Activated T-helper 1 cell treated with anti-CD3 and anti-CD28 coated beads, Interleukin-12 subunit alpha, Interleukin-12 subunit beta, Interleukin-2, Interleukin-4 antibody, amounts not matched to agents 30 ng/mL and 10 ng/mL and 1 ng/mL, durations not matched to agents 14 hours and 24 hours and 36 hours (primary cell): ENCODE measurements around the gene CHD1L. TPM values are rescaled to one million over a fixed set of nuclear protein-coding genes. Genes with fewer than 3 reads are reported as not detected.
"Not testable (repeated sequence)": the region's sequence is repeated elsewhere in the genome, so short reads cannot be mapped to it uniquely, and the experiment has no call there.

Experiments used
- DNase-seq: peaks from one replicate; pipeline ENCODE4 v3.0.0; 2021; ENCODE audit warnings: low spot score
- H3K27ac Mint-ChIP-seq: one replicate; pipeline ENCODE4 v1.8.0; 2021; ENCODE audit warnings: mild to moderate bottlenecking, mixed read lengths
- H3K27me3 Mint-ChIP-seq: one replicate; pipeline ENCODE4 v1.8.0; 2022; ENCODE audit warnings: mild to moderate bottlenecking, moderate library complexity, mixed read lengths; ENCODE audit not compliant: insufficient read depth
- H3K36me3 Mint-ChIP-seq: one replicate; pipeline ENCODE4 v1.8.0; 2021; ENCODE audit warnings: low read depth, mixed read lengths
- H3K4me1 Mint-ChIP-seq: one replicate; pipeline ENCODE4 v1.8.0; 2021; ENCODE audit warnings: low read depth, mixed read lengths
- H3K4me3 Mint-ChIP-seq: one replicate; pipeline ENCODE4 v1.8.0; 2021; ENCODE audit warnings: mild to moderate bottlenecking, moderate library complexity, mixed read lengths
- H3K9me3 Mint-ChIP-seq: one replicate; pipeline ENCODE4 v1.8.0; 2021; ENCODE audit warnings: mixed read lengths
- intact Hi-C: fragments of 100-400 bp; cut with micrococcal nuclease; formaldehyde crosslinking; loops from one replicate; pipeline ENCODE4 v1.15.1; 2024
- total RNA-seq: library from RNA; stranded (reverse); gene quantifications from 2 replicates; pipeline ENCODE4 v1.2.3, GENCODE V29; 2022

CHD1L gene
- total RNA-seq, 1 donor from 2014 or later: 75.1 TPM

- Mint-ChIP-seq H3K36me3 (no peaks in the 10 kb centered on the region), H3K9me3 (no peaks in the 10 kb centered on the region), H3K27me3 (peaks cover 3% of the 10 kb centered on the region), H3K4me1 (peaks cover 5% of the 10 kb centered on the region), H3K27ac (no peak overlapping the region), H3K4me3 (no peak overlapping the region)
- no peak for DNase-seq
- intact Hi-C loops: no loop called here
Observed at GRCh38 chr1:147238053-147238902, 4.2 kb upstream of the CHD1L start.

- DNase-seq: no peak
- no peaks in the 10 kb centered on the region for H3K9me3 Mint-ChIP-seq
- peaks cover 10% of the 10 kb centered on the region for H3K4me1 Mint-ChIP-seq
- intact Hi-C loops: no loop called here
- H3K4me3 Mint-ChIP-seq: no peak overlapping the region
- peaks cover 4% of the 10 kb centered on the region for H3K36me3 Mint-ChIP-seq
- no peak overlapping the region for H3K27ac Mint-ChIP-seq
- peaks cover 3% of the 10 kb centered on the region for H3K27me3 Mint-ChIP-seq
Observed at GRCh38 chr1:147238925-147239820, 3.3 kb upstream of the CHD1L start.

DNA sequence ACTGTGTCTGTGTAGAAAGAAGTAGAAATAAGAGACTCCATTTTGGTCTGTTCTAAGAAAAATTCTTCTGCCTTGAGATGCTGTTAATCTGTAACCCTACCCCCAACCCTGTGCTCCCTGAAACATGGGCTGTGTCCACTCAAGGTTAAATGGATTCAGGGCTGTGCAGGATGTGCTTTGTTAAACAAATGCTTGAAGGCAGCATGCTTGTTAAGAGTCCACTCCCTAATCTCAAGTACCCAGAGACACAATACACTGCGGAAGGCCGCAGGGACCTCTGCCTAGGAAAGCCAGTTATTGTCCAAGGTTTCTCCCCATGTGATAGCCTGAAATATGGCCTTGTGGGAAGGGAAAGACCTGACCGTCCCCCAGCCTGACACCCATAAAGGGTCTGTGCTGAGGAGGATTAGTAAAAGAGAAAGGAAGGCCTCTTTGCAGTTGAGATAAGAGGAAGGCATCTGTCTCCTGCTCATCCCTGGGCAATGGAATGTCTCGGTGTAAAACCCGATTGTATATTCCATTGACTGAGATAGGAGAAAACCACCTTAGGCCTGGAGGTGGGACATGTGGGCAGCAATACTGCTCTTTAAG is 2.3 kb upstream of the CHD1L start:
- peaks cover 19% of the 10 kb centered on the region for H3K4me1 Mint-ChIP-seq
- H3K9me3 Mint-ChIP-seq, H3K27me3 Mint-ChIP-seq, DNase-seq, H3K27ac Mint-ChIP-seq, H3K4me3 Mint-ChIP-seq, H3K36me3 Mint-ChIP-seq: not testable (repeated sequence)
- intact Hi-C loops: loop anchor here (10.0 kb wide), 2 partner anchors 305 to 1095 kb away; partner anchors contain the start of gene BCL9

- DNase-seq: no peak
- intact Hi-C loops: loop anchor here (1.0 to 10.0 kb wide), 3 partner anchors 70 to 1093 kb away; partner anchors contain the start of genes BCL9 and PRKAB2
- peak overlapping the region; percentile 94 for H3K27ac Mint-ChIP-seq
- H3K4me3 Mint-ChIP-seq: peak overlapping the region; percentile 91
- H3K36me3 Mint-ChIP-seq: peaks cover 12% of the 10 kb centered on the region
- H3K4me1 Mint-ChIP-seq: peaks cover 37% of the 10 kb centered on the region
- H3K9me3 Mint-ChIP-seq: no peaks in the 10 kb centered on the region
- H3K27me3 Mint-ChIP-seq: no peaks in the 10 kb centered on the region
Observed at GRCh38 chr1:147241934-147242448, 493 bp upstream of the CHD1L start.

GRCh38 chr1:147243228-147243685 is 773 bp downstream of the CHD1L start:
- H3K27ac Mint-ChIP-seq: peak overlapping the region; percentile 77
- peaks cover 47% of the 10 kb centered on the region for H3K4me1 Mint-ChIP-seq
- peak; percentile 15 for DNase-seq
- peak overlapping the region; percentile 95 for H3K4me3 Mint-ChIP-seq
- H3K36me3 Mint-ChIP-seq: peaks cover 12% of the 10 kb centered on the region
- intact Hi-C loops: loop anchor here (1.0 to 10.0 kb wide), 3 partner anchors 159 to 1092 kb away; partner anchors contain the start of gene BCL9
- no peaks in the 10 kb centered on the region for H3K9me3 Mint-ChIP-seq
- H3K27me3 Mint-ChIP-seq: no peaks in the 10 kb centered on the region

- H3K9me3 Mint-ChIP-seq: no peaks in the 10 kb centered on the region
- H3K36me3 Mint-ChIP-seq: peaks cover 12% of the 10 kb centered on the region
- H3K4me3 Mint-ChIP-seq: peak overlapping the region; percentile 95
- H3K4me1 Mint-ChIP-seq: peaks cover 51% of the 10 kb centered on the region
- no peak overlapping the region for H3K27ac Mint-ChIP-seq
- H3K27me3 Mint-ChIP-seq: no peaks in the 10 kb centered on the region
- DNase-seq: no peak
- intact Hi-C loops: loop anchor here (1.0 to 10.0 kb wide), 3 partner anchors 160 to 1091 kb away; partner anchors contain the start of gene BCL9
Observed at GRCh38 chr1:147243841-147244240, 1.4 kb downstream of the CHD1L start.

GRCh38 chr1:147245129-147245528 is 2.6 kb downstream of the CHD1L start:
- Mint-ChIP-seq H3K4me3 (peak overlapping the region; percentile 50), H3K27ac (peak overlapping the region; percentile 25), H3K4me1 (peaks cover 60% of the 10 kb centered on the region), H3K27me3 (no peaks in the 10 kb centered on the region), H3K36me3 (peaks cover 12% of the 10 kb centered on the region), H3K9me3 (no peaks in the 10 kb centered on the region)
- intact Hi-C loops: loop anchor here (10.0 kb wide), 2 partner anchors 300 to 1090 kb away; partner anchors contain the start of gene BCL9
- DNase-seq: no peak

DNA sequence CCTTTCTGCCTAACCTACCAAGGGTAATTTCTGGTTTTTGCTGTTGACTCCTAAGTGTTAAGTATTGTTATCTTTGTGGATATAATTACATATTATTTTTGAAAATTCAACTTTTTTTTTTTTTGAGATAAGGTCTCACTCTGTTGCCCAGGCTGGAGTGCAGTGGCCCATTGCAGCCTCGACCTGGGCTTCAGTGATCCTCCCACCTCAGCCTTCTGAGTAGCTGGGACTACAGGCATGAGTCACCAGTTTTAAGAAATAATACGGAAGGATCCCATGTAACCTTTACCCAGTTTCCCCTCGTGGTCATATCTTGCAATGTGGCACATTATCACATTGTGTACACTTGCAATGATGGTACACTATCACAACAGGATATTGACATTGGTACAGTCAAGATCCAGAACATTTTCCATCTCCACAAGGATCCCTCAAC is 3.1 kb downstream of the CHD1L start:
- intact Hi-C loops: loop anchor here (10.0 kb wide), 2 partner anchors 299 to 1089 kb away; partner anchors contain the start of gene BCL9
- no peaks in the 10 kb centered on the region for H3K9me3 Mint-ChIP-seq
- H3K27ac Mint-ChIP-seq: peak overlapping the region; percentile 48
- H3K36me3 Mint-ChIP-seq: peaks cover 12% of the 10 kb centered on the region
- no peak for DNase-seq
- H3K4me1 Mint-ChIP-seq: peaks cover 64% of the 10 kb centered on the region
- H3K27me3 Mint-ChIP-seq: no peaks in the 10 kb centered on the region
- H3K4me3 Mint-ChIP-seq: peak overlapping the region; percentile 50

- Mint-ChIP-seq H3K4me1 (peaks cover 64% of the 10 kb centered on the region), H3K36me3 (peaks cover 12% of the 10 kb centered on the region), H3K9me3 (no peaks in the 10 kb centered on the region), H3K27ac (peak overlapping the region; percentile 48), H3K4me3 (peak overlapping the region; percentile 1), H3K27me3 (no peaks in the 10 kb centered on the region)
- intact Hi-C loops: loop anchor here (10.0 kb wide), 2 partner anchors 299 to 1089 kb away; partner anchors contain the start of gene BCL9
- DNase-seq: no peak
Observed at GRCh38 chr1:147246044-147246690, 3.7 kb downstream of the CHD1L start.

DNA sequence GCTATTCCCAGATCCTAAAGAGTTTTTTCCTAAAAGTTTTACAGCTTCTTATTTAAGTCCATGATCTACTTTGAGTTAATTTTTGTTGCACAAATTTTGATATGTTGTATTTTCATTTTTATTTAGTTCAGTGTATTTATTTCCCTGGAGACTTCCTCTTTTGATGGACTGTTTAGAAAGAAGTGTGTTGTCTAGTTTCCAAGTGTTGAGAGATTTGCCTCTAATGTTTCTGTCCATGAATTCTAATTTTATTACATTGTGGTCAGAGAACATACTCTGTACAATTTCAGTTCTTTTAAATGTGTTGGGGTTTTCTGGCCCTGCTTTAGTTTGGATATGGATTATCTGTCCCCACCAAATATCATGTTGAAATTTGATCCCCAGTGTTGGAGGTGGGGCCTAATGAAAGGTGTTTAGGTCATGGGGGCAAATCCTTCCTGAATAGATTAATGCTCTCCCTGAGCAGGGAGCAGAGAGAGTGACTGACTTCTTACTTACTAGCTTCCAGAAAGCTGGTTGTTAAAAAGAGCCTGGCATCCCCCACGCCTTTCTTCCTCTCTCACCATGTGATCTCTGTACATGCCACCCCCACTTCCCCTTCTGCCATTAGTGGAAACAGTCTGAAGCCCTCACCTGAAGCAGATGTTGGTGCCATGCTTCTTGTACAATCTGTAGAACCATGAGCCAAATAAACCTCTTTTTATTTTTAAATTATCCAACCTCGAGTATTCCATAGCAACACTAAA is 4.6 kb downstream of the CHD1L start:
- peaks cover 61% of the 10 kb centered on the region for H3K4me1 Mint-ChIP-seq
- H3K36me3 Mint-ChIP-seq: peaks cover 12% of the 10 kb centered on the region
- intact Hi-C loops: loop anchor here (10.0 kb wide), 2 partner anchors 298 to 1088 kb away; partner anchors contain the start of gene BCL9
- H3K4me3 Mint-ChIP-seq: no peak overlapping the region
- no peak overlapping the region for H3K27ac Mint-ChIP-seq
- DNase-seq: no peak
- no peaks in the 10 kb centered on the region for H3K9me3 Mint-ChIP-seq
- no peaks in the 10 kb centered on the region for H3K27me3 Mint-ChIP-seq

- intact Hi-C loops: loop anchor here (10.0 kb wide), 2 partner anchors 297 to 1087 kb away; partner anchors contain the start of gene BCL9
- Mint-ChIP-seq H3K36me3 (peaks cover 13% of the 10 kb centered on the region), H3K9me3 (no peaks in the 10 kb centered on the region), H3K27ac (no peak overlapping the region), H3K4me3 (no peak overlapping the region), H3K4me1 (peaks cover 59% of the 10 kb centered on the region), H3K27me3 (no peaks in the 10 kb centered on the region)
- no peak for DNase-seq
Observed at GRCh38 chr1:147247656-147248238, 5.3 kb downstream of the CHD1L start.
